Heart left ventricle (tissue), 13 donors: ENCODE measurements around the gene FOXD4L6.
"Not testable (repeated sequence)": the region's sequence is repeated elsewhere in the genome, so short reads cannot be mapped to it uniquely, and the experiment has no call there.

ENCODE experiments used
- CTCF ChIP-seq, 12 donors: fragments of 200-600 bp; sonication (generic) in 4 of 12; IDR thresholded peaks; one replicate each; pipeline versions ENCODE4 v1.5.0 to v1.8.0; 2018 to 2022; ENCODE audit warnings: antibody characterized with exemption in 12 of 12, mild to moderate bottlenecking in 5 of 12
- POLR2A ChIP-seq, 2 donors: fragments of 450-650 bp; IDR thresholded peaks; one replicate each; pipeline ENCODE4 v1.6.1; 2017; ENCODE audit warnings: antibody characterized with exemption in 2 of 2, mild to moderate bottlenecking in 2 of 2, moderate library complexity in 2 of 2
- donor health status: ischemic (EF 13 %, LVEDD 7.1; RV severe dilation, severe dysfunction).
- donor health status: DM: no; HTN: yes; CAD: no.
- donor health status: DM: no; HTN: no; CAD: no.
- donor health status: ischemic (EF 25% LVEDD 6.9; RV normal size, moderate dysfunction).
- donor health status: ischemic (EF 25% LVEDD 5.7; RV mildly dilated, moderate dysfunction).
- donor health status: ischemic (EF 35%, LVEDD 5.7; RV mildly dilated, moderate dysfunction).
- donor health status: nonischemic (EF 11% LVEDD 7.7; RV severe dilation, severe dysfunction).
- donor health status: DM: yes; HTN: yes; CAD: no.
- donor health status: PGD.
- donor health status: ischemic (EF 29% LVEDD 5.4; RV normal size, mild dysfunction).
- donor health status: nonischemic (EF 23%, LVEDD 6.1; RV moderate dilation, normal function).

GRCh38 chr9:41087157-41087780, 41.2 kb downstream of the FOXD4L6 start:
- not testable (repeated sequence) for TF ChIP-seq CTCF, POLR2A (IDR thresholded peaks at IDR 0.05)
